GM10248 (cell line): ENCODE data around the gene ST6GALNAC6.

Experiments used
- CTCF ChIA-PET: fragments of 300-600 bp; sonication (Branson Sonifier 250); formaldehyde crosslinking; extraction: SDS; loops from one replicate; lab custom pipeline; 2021; ENCODE audit warnings: antibody characterized with exemption; lab: Yijun Ruan, JAX
- POLR2A ChIA-PET: fragments of 350-650 bp; sonication (Branson Sonifier 250); formaldehyde crosslinking; extraction: SDS; loops from one replicate; lab custom pipeline; 2020; ENCODE audit warnings: antibody characterized with exemption; lab: Yijun Ruan, JAX
- DNase-seq: peaks from one replicate; pipeline ENCODE4 v3.0.0; 2012; ENCODE audit errors: extremely low spot score
- CTCF ChIP-seq: IDR thresholded peaks from 2 replicates; pipeline ENCODE4 v1.5.1; 2012; ENCODE audit warnings: mild to moderate bottlenecking, low read depth; ENCODE audit errors: extremely low read depth, missing control alignments, control extremely low read depth

ST6GALNAC6 gene

GRCh38 chr9:127919253-127919815 lies 19.9 kb upstream of the ST6GALNAC6 start:
- no peak for DNase-seq
- ChIA-PET CTCF (interaction anchor here (0.8 to 6.7 kb wide), 9 partner anchors 11 to 704 kb away, joined by 3 to 52 read pairs (median 5); partner anchors contain the start of genes PIP5KL1, ST6GALNAC6 and TOR2A), POLR2A (no interaction called here)
- TF ChIP-seq CTCF: no peak

- TF ChIP-seq CTCF: peak; percentile 41
- ChIA-PET CTCF (interaction anchor here (0.9 to 4.1 kb wide), 9 partner anchors 12 to 703 kb away, joined by 3 to 25 read pairs (median 4); partner anchors contain the start of gene TOR2A), POLR2A (interaction anchor here (0.5 to 0.7 kb wide), 2 partner anchors 18 to 137 kb away, joined by 3 to 4 read pairs; no protein-coding TSS in a partner anchor)
- DNase-seq: no peak
Measured at GRCh38 chr9:127918183-127919107, 19.0 kb upstream of the ST6GALNAC6 start.

- ChIA-PET POLR2A (interaction anchor here (0.5 to 2.1 kb wide), 7 partner anchors 12 to 183 kb away, joined by 3 to 9 read pairs (median 3); partner anchors contain the start of genes CDK9 and TOR2A), CTCF (interaction anchor here (0.9 to 4.1 kb wide), 9 partner anchors 10 to 183 kb away, joined by 3 to 25 read pairs (median 3); partner anchors contain the start of genes ENG and TOR2A)
- DNase-seq: no peak
- no peak for TF ChIP-seq CTCF
Measured at GRCh38 chr9:127917603-127918002, 18.2 kb upstream of the ST6GALNAC6 start.

- DNase-seq: peak; percentile 99
- CTCF ChIA-PET: interaction anchor here (0.9 to 4.1 kb wide), 11 partner anchors 9 to 182 kb away, joined by 3 to 25 read pairs (median 3); partner anchors contain the start of genes ENG, ST6GALNAC6 and TOR2A
- TF ChIP-seq CTCF: no peak
- POLR2A ChIA-PET: interaction anchor here (0.6 to 2.1 kb wide), 17 partner anchors 8 to 182 kb away, joined by 3 to 9 read pairs (median 3); partner anchors contain the start of genes CDK9 and TOR2A
Measured at GRCh38 chr9:127916720-127917581, 17.5 kb upstream of the ST6GALNAC6 start, which contains the start of gene ST6GALNAC4. ST6GALNAC4 (minus strand) TSS chr9:127917041; CDS start chr9:127916419, 622 bp downstream.

- ChIA-PET CTCF (interaction anchor here (1.0 to 4.1 kb wide), 13 partner anchors 10 to 326 kb away, joined by 3 to 25 read pairs (median 4); partner anchors contain the start of genes DPM2, ENG, ST6GALNAC6 and TOR2A), POLR2A (interaction anchor here (0.6 to 2.1 kb wide), 18 partner anchors 9 to 181 kb away, joined by 3 to 9 read pairs (median 4); partner anchors contain the start of genes CDK9 and TOR2A)
- peak; percentile 48 for DNase-seq
- TF ChIP-seq CTCF: no peak
Measured at GRCh38 chr9:127915801-127916719, 16.7 kb upstream of the ST6GALNAC6 start.
